Heart right ventricle (tissue), 16 donors: ENCODE data around the gene CRYL1. TPM values are rescaled to one million over a fixed set of nuclear protein-coding genes. Genes with fewer than 3 reads are reported as not detected.

Experiments used
- ATAC-seq, 8 donors: fragments of 200-7000 bp; cut with Tn5 transposase; one replicate each; pipeline ENCODE4 v1.9.1; 2020; ENCODE audit warnings: mild to moderate bottlenecking in 8 of 8, moderate library complexity in 8 of 8, moderate number of reproducible peaks in 1 of 8
- DNase-seq, 2 donors: peaks; one replicate each; pipeline ENCODE4 v3.0.0-alpha.2; 2020
- H3K27ac ChIP-seq, 10 donors: fragments of 200-600 bp; sonication (generic) in 2 of 10; one replicate each; pipeline versions ENCODE4 v1.5.0 to v1.8.0; 2020 to 2022; ENCODE audit warnings: mild to moderate bottlenecking in 3 of 10
- H3K27me3 ChIP-seq, 7 donors: fragments of 200-600 bp; one replicate each; pipeline ENCODE4 v1.8.0; 2021 to 2022; ENCODE audit warnings: mild to moderate bottlenecking in 2 of 7
- H3K36me3 ChIP-seq, 9 donors: fragments of 200-600 bp; sonication (generic) in 1 of 9; one replicate each; pipeline versions ENCODE4 v1.5.0 to v1.8.0; 2020 to 2022; ENCODE audit warnings: mild to moderate bottlenecking in 2 of 9
- H3K4me1 ChIP-seq, 9 donors: fragments of 200-600 bp; sonication (generic) in 1 of 9; one replicate each; pipeline versions ENCODE4 v1.5.0 to v1.8.0; 2020 to 2022; ENCODE audit warnings: mild to moderate bottlenecking in 4 of 9
- H3K4me3 ChIP-seq, 10 donors: fragments of 200-600 bp; sonication (generic) in 2 of 10; one replicate each; pipeline versions ENCODE4 v1.5.0 to v1.8.0; 2020 to 2022; ENCODE audit warnings: mild to moderate bottlenecking in 7 of 10, moderate library complexity in 2 of 10
- H3K9me3 ChIP-seq, 11 donors: fragments of 200-600 bp in 10 of 11; sonication (generic) in 2 of 11; one replicate each; pipeline versions ENCODE4 v1.5.0 to v1.8.0; 2013 to 2022; ENCODE audit warnings: mild to moderate bottlenecking in 2 of 11, control low read depth in 1 of 11, moderate library complexity in 1 of 11
- WGBS, 2 donors: extraction: QIAGEN DNeasy Blood & Tissue Kit; methylation state at CpG; one replicate each; pipeline ENCODE4 v1.1.7; 2013; ENCODE audit warnings: inconsistent platforms in 1 of 2; 5-methylcytosine and 5-hydroxymethylcytosine counted together
- intact Hi-C, 10 donors: fragments of 100-400 bp; cut with DNase I; formaldehyde crosslinking; loops; one replicate each; pipeline versions ENCODE4 v1.11.1 to v1.14.2; 2022
- long read RNA-seq, 3 donors: library from polyadenylated mRNA; unstranded; transcript quantifications; one replicate each; pipeline ENCODE4 v2.0.0, GENCODE V29; 2020 to 2021
- polyA plus RNA-seq, 2 donors: library from polyadenylated mRNA; stranded (reverse); fragments of 200-250 nt; gene quantifications; one replicate each; pipeline ENCODE4 v1.2.3, GENCODE V29; 2013
- total RNA-seq, 10 donors: library from RNA; stranded (reverse); fragmentation: NEBNext Ultra II Directional in 3 of 10; extraction: Animal tissue kit (Norgen Biotek cat#: 25700) in 3 of 10; gene quantifications; one replicate each; pipeline versions ENCODE4 v1.2.1 to v1.2.4, GENCODE V29; 2021 to 2023
- TF ChIP-seq, protein P1 (sequence below), 9 donors: fragments of 200-600 bp; sonication (generic) in 2 of 9; IDR thresholded peaks; one replicate each; pipeline versions ENCODE4 v1.5.0 to v1.8.0; 2021 to 2022; ENCODE audit warnings: antibody characterized with exemption in 9 of 9, mild to moderate bottlenecking in 5 of 9, moderate library complexity in 1 of 9
- donor health status: Arrhythmogenic right ventricular cardiomyopathy.
- donor health status: ischemic (EF 13 %, LVEDD 7.1; RV severe dilation, severe dysfunction).
- donor health status: healthy with polysubstance abuse.
- donor health status: DM: no; HTN: yes; CAD: no.
- donor health status: DM: no; HTN: no; CAD: no.
- donor health status: ischemic (EF 25% LVEDD 6.9; RV normal size, moderate dysfunction).
- donor health status: ischemic (EF 25% LVEDD 5.7; RV mildly dilated, moderate dysfunction).
- donor health status: healthy.
- donor health status: DM: yes; HTN: yes; CAD: no.
- donor health status: Ischemic cardiomyopathy.
- donor health status: ischemic (EF 35%, LVEDD 5.7; RV mildly dilated, moderate dysfunction).
- donor health status: nonischemic (EF 11% LVEDD 7.7; RV severe dilation, severe dysfunction).
- donor health status: DM: yes; HTN: yes; CAD: no.
- donor health status: PGD.
- donor health status: ischemic (EF 29% LVEDD 5.4; RV normal size, mild dysfunction).
- donor health status: nonischemic (EF 23%, LVEDD 6.1; RV moderate dilation, normal function).

Gene CRYL1, protein sequence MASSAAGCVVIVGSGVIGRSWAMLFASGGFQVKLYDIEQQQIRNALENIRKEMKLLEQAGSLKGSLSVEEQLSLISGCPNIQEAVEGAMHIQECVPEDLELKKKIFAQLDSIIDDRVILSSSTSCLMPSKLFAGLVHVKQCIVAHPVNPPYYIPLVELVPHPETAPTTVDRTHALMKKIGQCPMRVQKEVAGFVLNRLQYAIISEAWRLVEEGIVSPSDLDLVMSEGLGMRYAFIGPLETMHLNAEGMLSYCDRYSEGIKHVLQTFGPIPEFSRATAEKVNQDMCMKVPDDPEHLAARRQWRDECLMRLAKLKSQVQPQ
- total RNA-seq = 10 to 100 TPM; 21.3 to 27.3 (median 23.7) TPM
- 10 to 100 TPM; 10.1 to 16.7 TPM for polyA plus RNA-seq
- long read RNA-seq, donor 1, transcript CRYL1-201 (8 exons, 1,485 nt) = major isoform, 28 of 41 reads
- long read RNA-seq, donor 1, partial matches to known transcripts = 2 of 41 reads
- long read RNA-seq, donor 1, other reads (novel, unspliced or antisense) = 9 of 41 reads
- long read RNA-seq, donor 2, transcript CRYL1-201 (8 exons, 1,485 nt) = major isoform, 22 of 28 reads
- long read RNA-seq, donor 2, partial matches to known transcripts = 1 of 28 reads
- long read RNA-seq, donor 2, other reads (novel, unspliced or antisense) = 3 of 28 reads
- long read RNA-seq, donor 3, transcript CRYL1-209 (7 exons, 1,331 nt) = minor isoform, 6 of 55 reads
- long read RNA-seq, donor 3, transcript CRYL1-201 (8 exons, 1,485 nt) = major isoform, 46 of 55 reads
- long read RNA-seq, donor 3, partial matches to known transcripts = 0 of 55 reads
- long read RNA-seq, donor 3, other reads (novel, unspliced or antisense) = 3 of 55 reads

DNA sequence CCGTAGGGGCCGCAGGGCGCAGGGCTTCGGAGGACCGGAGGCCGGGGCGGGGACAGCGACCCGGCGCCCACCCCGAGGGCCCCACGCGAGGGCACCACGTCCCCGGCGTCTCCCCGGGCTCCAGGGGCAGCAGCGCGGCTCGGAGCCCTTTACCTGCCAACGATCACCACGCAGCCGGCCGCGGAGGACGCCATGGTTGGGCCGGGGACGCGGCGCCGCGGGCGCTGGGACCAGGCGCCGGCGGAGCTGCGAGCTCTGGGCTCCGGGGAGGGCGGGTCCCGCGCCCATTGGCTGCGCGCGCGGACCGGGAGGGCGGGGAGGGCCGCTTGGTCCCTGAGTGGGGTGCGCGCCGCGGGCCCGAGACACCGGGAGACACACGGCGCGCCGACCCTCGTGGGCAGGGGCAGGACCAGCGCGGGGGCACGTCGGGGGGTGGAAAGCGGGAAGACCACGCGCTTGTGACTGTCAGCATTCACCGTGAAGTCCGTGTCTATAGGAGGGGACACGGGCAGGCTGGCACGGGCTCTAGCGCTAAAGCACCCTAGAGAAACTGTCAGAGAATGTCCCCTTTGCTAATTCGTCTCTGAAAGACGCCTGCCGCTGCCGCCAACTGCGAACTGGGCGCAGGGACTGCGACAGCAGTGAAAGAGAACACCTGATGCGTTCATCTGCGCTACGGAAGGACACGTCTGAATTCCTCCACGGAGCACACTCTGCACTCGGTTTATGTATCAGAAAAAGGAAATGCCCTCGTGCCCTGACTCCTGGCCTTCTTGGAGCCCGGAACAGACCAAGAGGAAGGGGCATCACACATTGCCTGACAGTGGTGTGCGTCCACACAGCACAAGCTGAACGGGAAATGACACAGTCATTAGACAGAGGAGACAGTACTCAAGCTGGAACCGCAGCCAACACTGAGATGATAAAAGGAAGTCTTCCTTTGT, at the start of gene CRYL1:
TSS of gene CRYL1 (minus strand) at position 257 of the 944 bp plus-strand sequence. CDS start at position 194, 63 bp downstream.
- no peaks in the 10 kb centered on the region for H3K9me3 ChIP-seq
- H3K4me1 ChIP-seq = peaks cover 0 to 26% (median 12%) of the 10 kb centered on the region in 9 donors
- peak within 1 kb of the TSS; percentile 55 to 99 (median 90) for H3K4me3 ChIP-seq
- WGBS, 2 donors = 1% methylated on average over 71 to 86 of the region's 89 CpGs
- peaks cover 0 to under 1% (median 0%) of the 10 kb centered on the region in 7 donors for H3K27me3 ChIP-seq
- TF ChIP-seq, protein P1, sequence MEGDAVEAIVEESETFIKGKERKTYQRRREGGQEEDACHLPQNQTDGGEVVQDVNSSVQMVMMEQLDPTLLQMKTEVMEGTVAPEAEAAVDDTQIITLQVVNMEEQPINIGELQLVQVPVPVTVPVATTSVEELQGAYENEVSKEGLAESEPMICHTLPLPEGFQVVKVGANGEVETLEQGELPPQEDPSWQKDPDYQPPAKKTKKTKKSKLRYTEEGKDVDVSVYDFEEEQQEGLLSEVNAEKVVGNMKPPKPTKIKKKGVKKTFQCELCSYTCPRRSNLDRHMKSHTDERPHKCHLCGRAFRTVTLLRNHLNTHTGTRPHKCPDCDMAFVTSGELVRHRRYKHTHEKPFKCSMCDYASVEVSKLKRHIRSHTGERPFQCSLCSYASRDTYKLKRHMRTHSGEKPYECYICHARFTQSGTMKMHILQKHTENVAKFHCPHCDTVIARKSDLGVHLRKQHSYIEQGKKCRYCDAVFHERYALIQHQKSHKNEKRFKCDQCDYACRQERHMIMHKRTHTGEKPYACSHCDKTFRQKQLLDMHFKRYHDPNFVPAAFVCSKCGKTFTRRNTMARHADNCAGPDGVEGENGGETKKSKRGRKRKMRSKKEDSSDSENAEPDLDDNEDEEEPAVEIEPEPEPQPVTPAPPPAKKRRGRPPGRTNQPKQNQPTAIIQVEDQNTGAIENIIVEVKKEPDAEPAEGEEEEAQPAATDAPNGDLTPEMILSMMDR (IDR thresholded peaks at IDR 0.05) = no peak
- peak within 1 kb of the TSS; percentile 26 to 96 (median 88) for H3K27ac ChIP-seq
- ATAC-seq = peak; percentile 96 to 98 (median 98)
- peak; percentile 73 to 86 for DNase-seq
- intact Hi-C loops = loop anchor here in 6 of 10 donors (2.0 to 5.0 kb wide), 2 partner anchors 41 kb away; partner anchors contain the start of gene IFT88 (in 6 of the 6)
- H3K36me3 ChIP-seq = no peaks in the 10 kb centered on the region

DNA sequence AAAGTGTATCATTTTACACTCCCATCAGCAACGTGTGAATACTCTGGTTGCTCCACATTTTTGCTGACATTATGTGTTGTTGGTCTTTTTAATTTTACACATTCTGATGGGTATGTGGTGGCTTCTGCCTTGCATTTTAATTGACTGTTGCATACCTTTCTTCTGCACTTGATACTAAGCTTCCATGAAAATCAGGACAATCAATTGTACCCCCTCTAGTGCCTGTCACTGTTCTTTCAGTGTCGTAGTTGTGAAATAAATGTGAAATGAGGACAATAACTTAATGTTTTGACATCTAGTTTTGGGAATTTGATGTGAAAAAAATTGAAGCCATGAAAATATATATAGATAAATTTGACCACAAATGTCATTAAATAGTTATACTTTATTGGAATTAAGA, 48.0 kb upstream of the CRYL1 start:
- DNase-seq (no peak), ATAC-seq (no peak)
- no peaks in the 10 kb centered on the region for H3K27me3 ChIP-seq
- no peak overlapping the region for H3K4me3 ChIP-seq
- H3K36me3 ChIP-seq = peaks cover 0 to 43% (median 6%) of the 10 kb centered on the region in 9 donors
- no peak overlapping the region for H3K27ac ChIP-seq
- 89% methylated on average over 2 of the region's 2 CpGs for WGBS, 2 donors
- H3K9me3 ChIP-seq = peaks cover 0 to 30% (median 0%) of the 10 kb centered on the region in 11 donors
- intact Hi-C loops = loop anchor here in 1 of 10 donors (10.0 kb wide), 1 partner anchor 69 kb away; no protein-coding TSS in a partner anchor
- TF ChIP-seq, protein P1 (IDR thresholded peaks at IDR 0.05) = no peak
- H3K4me1 ChIP-seq = peaks cover 0 to 2% (median 0%) of the 10 kb centered on the region in 9 donors

DNA sequence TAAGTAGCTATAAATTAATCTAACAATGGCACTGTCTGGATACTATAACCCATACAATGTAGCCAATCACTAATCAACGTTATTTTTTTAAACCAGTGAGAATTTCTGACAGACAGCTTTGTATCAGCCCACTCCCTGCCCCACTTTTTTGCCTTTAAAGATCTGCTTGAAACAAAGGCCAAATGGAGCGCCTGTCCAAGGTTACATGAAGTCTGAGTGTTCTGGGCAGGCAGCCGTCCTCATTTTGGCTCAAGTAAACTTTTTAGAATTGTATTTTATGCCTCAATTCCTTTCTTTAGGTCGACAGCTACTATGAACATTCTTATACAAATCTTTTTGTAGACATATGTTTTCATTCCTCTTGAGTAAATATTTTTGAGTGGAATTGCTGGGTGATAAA, 47.5 kb upstream of the CRYL1 start:
- DNase-seq = no peak
- H3K36me3 ChIP-seq = peaks cover 0 to 39% (median 6%) of the 10 kb centered on the region in 9 donors
- 89 to 93% methylated on average over 4 of the region's 4 CpGs for WGBS, 2 donors
- H3K9me3 ChIP-seq = peaks cover 0 to 30% (median 0%) of the 10 kb centered on the region in 11 donors
- no peaks in the 10 kb centered on the region for H3K27me3 ChIP-seq
- ATAC-seq = no peak
- intact Hi-C loops = loop anchor here in 1 of 10 donors (10.0 kb wide), 1 partner anchor 68 kb away; no protein-coding TSS in a partner anchor
- H3K27ac ChIP-seq = no peak overlapping the region
- TF ChIP-seq, protein P1 (IDR thresholded peaks at IDR 0.05) = no peak
- H3K4me3 ChIP-seq = no peak overlapping the region
- peaks cover 0 to 6% (median 4%) of the 10 kb centered on the region in 9 donors for H3K4me1 ChIP-seq
